ENCODE data around the gene ASGR1. TPM values are rescaled to one million over a fixed set of nuclear protein-coding genes. Genes with fewer than 3 reads are reported as not detected.

The ASGR1 gene
- polyA plus RNA-seq, 1 donor from 2014 or later, result 80.2 TPM

DNA sequence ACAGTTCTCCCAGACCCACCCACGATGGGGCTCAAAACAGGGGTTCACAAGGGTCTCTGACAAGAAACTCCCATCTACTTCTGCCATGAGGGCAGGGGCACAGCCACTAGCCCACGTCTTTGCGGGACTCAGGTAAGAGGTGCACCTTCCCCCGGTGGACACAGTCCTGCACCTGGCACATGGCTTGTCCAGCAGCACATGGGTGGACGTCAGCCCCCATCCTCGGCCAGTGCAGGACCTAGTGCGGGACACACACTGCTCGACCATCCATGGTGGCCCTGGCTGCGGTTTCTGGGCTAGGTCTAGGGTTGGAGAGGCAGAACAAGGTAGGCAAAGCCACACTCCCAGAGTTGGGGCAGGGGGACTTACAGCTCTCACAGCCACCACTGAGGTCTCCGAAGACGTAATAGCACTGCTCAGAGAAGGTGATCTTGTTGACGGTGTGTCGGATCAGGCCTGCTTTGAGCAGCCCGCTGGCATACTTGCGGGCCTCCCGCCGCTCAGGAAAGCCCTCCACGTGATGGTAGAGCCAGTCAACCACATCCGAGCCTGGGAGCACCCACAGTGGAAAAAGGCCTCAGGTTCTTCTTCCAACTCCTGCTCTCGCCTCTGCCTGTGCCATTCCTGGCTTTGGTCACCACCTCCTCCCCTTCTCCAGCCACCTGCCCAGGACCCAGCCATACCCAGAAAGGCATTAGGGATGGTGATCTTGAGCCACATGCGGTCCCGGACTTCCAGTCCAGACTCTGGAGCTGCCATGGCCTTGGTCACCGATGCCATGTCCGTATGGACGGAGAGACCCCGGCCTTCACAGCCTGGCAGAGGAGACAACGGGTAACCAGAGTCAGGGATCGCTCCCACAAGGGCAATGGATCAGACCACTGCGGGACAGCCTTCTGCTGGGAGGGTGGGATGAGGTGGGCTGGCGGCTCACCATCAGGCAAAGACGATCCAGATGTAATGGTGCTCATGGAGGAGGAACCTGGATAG lies 47.8 kb upstream of the ASGR1 start:
- H3K36me3 ChIP-seq (ENCODE audit: insufficient read depth, low read length), result no peaks in the 10 kb centered on the region
- no peaks in the 10 kb centered on the region for H3F3A ChIP-seq (ENCODE audit: insufficient read depth, low read length, poor library complexity, severe bottlenecking)
- H4K20me1 ChIP-seq (ENCODE audit: insufficient read depth), result peaks cover 5% of the 10 kb centered on the region

More for the DNA sequence above, 47.8 kb upstream of the ASGR1 start:
- H3K27ac ChIP-seq (ENCODE audit: low read length), result no peak overlapping the region
- no peak overlapping the region for H3K4me2 ChIP-seq (ENCODE audit: low read length)
- no peak overlapping the region for H3K9ac ChIP-seq (ENCODE audit: low read length)
- no peaks in the 10 kb centered on the region for H3K27me3 ChIP-seq (ENCODE audit: insufficient read depth, low read depth, low read length)
- H3K4me3 ChIP-seq (ENCODE audit: low read length), result no peak overlapping the region
- H3K79me2 ChIP-seq (replicated peaks; ENCODE audit: insufficient read depth, low read length), result peaks cover 22% of the 10 kb centered on the region
- H2AFZ ChIP-seq (ENCODE audit: low read depth, low read length), result no peak overlapping the region
- no peaks in the 10 kb centered on the region for H3K9me3 ChIP-seq (ENCODE audit: low read length)
- no peak for TF ChIP-seq POLR2AphosphoS5 (IDR thresholded peaks at IDR 0.05)
- TF ChIP-seq EP300 (conservative IDR thresholded peaks at IDR 0.05; ENCODE audit: poor library complexity, severe bottlenecking), result no peak
- TF ChIP-seq EZH2 (IDR thresholded peaks at IDR 0.05; ENCODE audit: borderline replicate concordance, insufficient read depth, low read length, poor library complexity, severe bottlenecking), result no peak
- TF ChIP-seq MXI1 (conservative IDR thresholded peaks at IDR 0.05; ENCODE audit: poor library complexity, severe bottlenecking), result no peak
- TF ChIP-seq SMC3 (conservative IDR thresholded peaks at IDR 0.05; ENCODE audit: poor library complexity), result no peak
- TF ChIP-seq, protein P1, sequence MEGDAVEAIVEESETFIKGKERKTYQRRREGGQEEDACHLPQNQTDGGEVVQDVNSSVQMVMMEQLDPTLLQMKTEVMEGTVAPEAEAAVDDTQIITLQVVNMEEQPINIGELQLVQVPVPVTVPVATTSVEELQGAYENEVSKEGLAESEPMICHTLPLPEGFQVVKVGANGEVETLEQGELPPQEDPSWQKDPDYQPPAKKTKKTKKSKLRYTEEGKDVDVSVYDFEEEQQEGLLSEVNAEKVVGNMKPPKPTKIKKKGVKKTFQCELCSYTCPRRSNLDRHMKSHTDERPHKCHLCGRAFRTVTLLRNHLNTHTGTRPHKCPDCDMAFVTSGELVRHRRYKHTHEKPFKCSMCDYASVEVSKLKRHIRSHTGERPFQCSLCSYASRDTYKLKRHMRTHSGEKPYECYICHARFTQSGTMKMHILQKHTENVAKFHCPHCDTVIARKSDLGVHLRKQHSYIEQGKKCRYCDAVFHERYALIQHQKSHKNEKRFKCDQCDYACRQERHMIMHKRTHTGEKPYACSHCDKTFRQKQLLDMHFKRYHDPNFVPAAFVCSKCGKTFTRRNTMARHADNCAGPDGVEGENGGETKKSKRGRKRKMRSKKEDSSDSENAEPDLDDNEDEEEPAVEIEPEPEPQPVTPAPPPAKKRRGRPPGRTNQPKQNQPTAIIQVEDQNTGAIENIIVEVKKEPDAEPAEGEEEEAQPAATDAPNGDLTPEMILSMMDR (IDR thresholded peaks at IDR 0.05; ENCODE audit: poor library complexity, severe bottlenecking), result no peak
- TF ChIP-seq TAF1 (IDR thresholded peaks at IDR 0.05; ENCODE audit: low read depth), result no peak
- TF ChIP-seq RAD21 (conservative IDR thresholded peaks at IDR 0.05), result no peak
- TF ChIP-seq REST (IDR thresholded peaks at IDR 0.05; ENCODE audit: borderline replicate concordance), result no peak
- H3K9me2 ChIP-seq (ENCODE audit: insufficient read depth, low read length), result no peaks in the 10 kb centered on the region
